HG03135 (cell line): Measurements from ENCODE around the gene DRICH1.
"Not testable (repeated sequence)": the region's sequence is repeated elsewhere in the genome, so short reads cannot be mapped to it uniquely, and the experiment has no call there.

Experiments
- ATAC-seq: cut with Tn5 transposase; IDR thresholded peaks from one replicate; pipeline ENCODE4 v1.9.1; 2021; ENCODE audit warnings: mild to moderate bottlenecking, moderate library complexity; ENCODE audit not compliant: unreplicated experiment

The DRICH1 gene

DNA sequence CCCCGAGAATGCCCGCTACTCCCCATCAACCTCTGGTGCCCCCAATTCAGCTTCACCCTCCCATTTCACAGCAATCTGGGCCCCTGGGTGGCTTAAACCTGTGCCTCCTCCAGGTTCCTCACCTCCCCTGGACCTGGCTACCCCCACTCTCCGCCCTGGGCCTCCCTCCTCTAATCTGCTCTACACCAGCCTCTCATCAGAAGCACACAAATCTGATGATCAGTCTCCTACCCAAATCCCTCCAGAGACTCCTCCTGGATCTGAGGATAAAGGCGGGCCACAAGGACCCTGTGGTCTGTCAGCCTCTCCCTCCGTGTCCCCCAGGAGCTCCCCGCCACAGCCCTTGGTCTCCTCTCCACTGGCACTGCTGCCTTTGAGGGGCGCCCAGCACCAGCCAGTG is 28.9 kb downstream of the DRICH1 start:
- ATAC-seq = no peak

DNA sequence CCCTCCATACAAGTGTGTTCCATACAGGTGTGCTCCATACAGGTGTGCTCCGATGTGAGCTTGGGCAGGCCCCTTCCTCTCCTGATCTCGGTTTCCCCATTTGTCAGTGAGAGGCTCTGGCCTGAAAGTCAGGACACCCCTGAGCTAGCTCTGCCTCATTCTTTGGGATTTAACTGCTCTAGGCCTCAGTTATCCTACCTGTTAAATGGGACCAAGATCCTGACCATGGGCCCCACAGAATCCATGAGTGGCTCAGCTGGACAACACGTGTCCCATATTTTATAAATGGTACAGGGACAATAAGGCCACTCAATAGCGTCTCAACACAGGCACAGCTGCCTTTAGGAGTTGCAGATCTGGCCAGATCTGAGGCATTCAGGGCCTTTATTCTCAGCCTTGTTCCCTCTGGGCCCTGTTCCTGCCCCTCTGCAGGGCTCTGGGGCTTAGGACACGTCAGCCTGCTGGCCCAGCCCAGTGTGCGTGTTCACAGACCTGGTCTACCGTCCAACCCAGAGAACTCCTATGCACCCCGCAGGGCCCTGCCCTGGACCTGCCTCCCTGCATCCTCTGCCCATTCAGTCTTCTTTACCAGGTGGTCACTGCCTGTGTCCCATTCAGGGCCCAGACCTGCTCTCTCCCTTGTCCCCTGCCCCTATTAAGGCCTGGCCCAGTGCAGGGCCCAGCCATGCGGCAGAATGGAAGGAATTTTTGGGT is 33.2 kb downstream of the DRICH1 start:
- no peak for ATAC-seq

GRCh38 chr22:23597576-23598268 is 34.4 kb downstream of the DRICH1 start:
- ATAC-seq = not testable (repeated sequence)

DNA sequence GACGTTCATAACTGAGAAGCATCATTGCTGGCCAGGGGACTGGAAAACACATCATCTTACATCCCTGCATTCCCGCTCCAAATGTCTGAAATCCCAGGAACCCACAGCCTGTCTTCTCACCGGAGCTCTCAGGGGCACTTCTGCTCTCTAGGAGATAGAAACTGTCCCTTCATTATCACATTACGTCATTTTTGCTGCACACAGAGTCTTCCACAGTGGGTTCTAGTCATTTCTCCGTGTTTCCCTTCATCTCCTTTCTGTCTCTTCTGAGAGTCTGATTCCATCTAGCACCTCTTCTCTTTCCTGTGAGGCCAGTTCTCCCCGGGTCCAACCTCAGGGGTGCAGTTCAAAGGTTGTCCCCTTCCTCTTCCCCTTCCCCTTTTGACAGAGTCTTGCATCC is 36.2 kb downstream of the DRICH1 start:
- ATAC-seq = not testable (repeated sequence)

DNA sequence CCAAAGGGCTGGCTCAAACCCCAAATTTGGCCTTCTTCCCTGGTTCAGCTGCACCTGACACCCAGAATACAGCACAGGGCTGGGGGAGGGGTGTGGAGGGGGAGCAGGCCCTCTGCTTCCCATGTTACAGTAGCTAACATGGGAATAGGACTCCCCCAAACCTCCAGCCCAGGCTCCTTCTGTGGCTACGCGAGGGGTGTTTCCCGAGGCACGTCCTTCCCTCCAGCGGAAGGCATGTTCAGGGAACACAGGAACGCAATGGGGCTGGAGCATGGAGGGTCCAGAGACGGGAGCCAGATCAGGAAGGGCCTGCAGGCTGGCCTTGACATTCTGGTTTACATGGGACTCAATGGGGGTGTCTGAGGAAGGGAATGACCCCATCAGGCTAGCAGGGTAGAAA is 40.3 kb downstream of the DRICH1 start:
- ATAC-seq = no peak

DNA sequence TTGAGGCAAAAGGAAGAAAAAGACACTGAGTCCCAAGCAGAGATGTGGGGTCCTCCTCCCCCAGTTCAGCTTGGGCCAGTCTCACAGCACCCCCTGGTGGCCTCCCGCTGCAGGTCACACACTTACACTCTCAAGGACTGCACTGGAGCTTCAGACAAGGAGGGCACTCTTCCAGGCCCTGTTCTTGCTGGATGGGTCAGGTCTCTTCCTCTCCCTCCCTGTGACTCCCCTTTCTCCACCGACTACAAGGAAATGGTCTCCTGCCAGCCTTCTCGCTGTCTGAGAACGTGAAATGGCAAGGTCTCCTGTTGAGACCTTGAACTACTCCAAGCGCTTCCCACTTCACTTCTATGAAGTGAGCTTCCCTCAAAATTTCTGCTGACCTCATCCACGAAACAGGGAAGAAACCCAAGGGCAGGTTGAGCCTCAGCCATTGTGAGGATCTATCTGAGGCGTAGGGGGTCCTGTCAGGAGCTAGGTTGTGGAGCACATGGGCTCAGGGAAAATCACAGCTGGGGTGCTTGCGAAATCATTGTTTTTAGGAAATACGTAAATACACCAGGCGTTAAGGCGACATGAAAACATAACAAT is 40.8 kb downstream of the DRICH1 start:
- no peak for ATAC-seq

- ATAC-seq = no peak
These were observed 48.3 kb downstream of the DRICH1 start for GRCh38 chr22:23583836-23584235.

DNA sequence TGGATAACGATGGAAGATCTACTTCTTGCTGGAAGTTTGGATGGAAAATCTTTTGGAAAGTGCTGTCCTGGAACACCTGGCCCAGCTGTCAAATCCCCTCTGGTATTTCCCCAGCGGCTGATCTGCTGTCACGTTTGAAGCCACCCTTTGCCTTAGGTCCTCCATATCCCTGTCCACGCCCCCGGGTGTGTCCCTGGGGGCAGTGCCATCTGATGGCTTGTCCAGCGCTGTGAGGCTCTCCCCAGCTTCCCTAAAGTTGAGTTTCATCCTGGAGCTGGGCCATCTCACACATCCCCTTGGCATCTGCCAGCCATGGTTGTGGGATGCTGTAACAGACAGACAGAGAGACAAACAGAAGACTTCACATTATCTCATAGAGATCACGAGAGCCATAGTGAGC is 49.0 kb downstream of the DRICH1 start:
- no peak for ATAC-seq

DNA sequence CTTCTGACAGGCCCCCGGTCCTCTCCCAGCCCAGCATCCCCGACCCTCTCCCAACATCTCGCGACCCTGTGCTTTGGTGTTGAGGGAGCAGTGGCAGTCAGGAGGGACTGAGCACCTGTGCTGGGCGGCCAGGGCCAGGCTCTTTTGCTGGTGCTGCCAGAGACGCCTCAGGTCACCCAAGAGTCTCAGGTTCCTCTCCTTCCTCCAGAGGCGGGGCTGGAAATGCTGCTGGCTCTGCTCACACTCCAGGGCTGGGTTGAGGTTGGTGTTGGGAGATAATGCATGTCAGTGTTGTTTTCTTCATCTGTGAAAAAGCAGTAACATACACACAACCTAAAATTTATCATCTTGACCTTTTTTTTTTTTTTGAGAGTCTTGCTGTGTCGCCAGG is 50.9 kb downstream of the DRICH1 start:
- no peak for ATAC-seq

- no peak for ATAC-seq
These were observed 51.4 kb downstream of the DRICH1 start for GRCh38 chr22:23580576-23581259.

- no peak for ATAC-seq
These were observed 52.1 kb downstream of the DRICH1 start, which contains the start of gene IGLL1 for GRCh38 chr22:23579870-23580575. Gene IGLL1, minus strand, starts transcription at chr22:23580290. Its CDS starts 100 bp downstream, at chr22:23580190.

- ATAC-seq = no peak
These were observed 52.8 kb downstream of the DRICH1 start for GRCh38 chr22:23579280-23579679.

GRCh38 chr22:23578306-23578705 is 53.8 kb downstream of the DRICH1 start:
- ATAC-seq = no peak

DNA sequence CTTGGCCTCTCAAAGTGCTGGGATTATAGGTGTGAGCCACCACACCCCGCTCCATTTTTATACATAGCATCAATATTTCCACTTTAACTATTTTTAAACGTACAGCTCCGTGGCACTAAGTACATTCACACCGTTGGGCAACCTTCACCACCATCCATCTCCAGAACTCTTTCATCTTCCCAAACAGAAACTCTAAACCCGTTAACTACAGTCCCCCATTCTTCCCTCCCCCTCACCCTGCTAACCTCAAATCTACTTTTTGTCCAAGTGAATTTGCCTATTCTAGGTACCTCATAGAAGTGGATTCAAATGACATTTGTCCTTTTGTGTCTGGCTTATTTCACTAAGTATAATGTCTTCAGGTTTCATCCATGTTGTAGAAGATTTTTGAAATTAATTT is 55.4 kb downstream of the DRICH1 start:
- no peak for ATAC-seq

GRCh38 chr22:23575601-23576000 is 56.5 kb downstream of the DRICH1 start:
- ATAC-seq = no peak

DNA sequence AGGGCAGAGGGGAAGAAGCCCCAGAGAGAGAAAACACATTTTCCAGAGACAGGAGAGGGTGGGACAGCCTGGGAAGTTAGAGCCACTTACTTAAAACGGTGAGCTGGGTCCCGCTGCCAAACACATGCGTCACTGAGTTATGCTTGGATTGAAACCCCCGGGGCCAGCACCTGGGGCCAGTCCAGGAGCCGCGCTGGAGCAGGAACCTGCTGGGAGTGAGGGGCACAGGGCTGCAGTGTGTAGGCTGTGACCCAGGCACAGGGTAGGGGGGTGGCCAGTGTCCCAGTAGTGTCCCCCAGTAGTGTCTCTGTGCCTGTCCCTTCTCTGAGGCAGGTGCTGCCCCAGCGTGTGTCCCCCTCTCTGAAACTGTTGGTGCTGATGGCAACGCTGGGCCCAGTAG is 57.2 kb downstream of the DRICH1 start:
- no peak for ATAC-seq

- no peak for ATAC-seq
These were observed 57.7 kb downstream of the DRICH1 start for GRCh38 chr22:23574371-23574811.

- not testable (repeated sequence) for ATAC-seq
These were observed 58.4 kb downstream of the DRICH1 start for GRCh38 chr22:23573701-23574235.

DNA sequence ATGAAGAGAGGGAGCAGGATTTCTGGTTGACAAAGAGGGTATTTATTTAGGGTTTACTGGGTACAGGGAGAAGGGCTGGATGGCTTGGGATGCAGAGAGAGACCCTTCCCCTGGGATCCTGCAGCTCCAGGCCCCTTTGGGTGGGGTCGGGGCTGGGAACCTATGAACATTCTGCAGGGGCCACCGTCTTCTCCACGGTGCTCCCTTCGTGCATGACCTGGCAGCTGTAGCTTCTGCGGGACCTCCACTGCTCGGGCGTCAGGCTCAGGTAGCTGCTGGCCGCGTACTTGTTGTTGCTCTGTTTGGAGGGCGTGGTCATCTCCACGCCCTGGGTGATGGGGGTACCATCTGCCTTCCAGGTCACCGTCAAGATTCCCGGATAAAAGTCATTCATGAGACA is 59.0 kb downstream of the DRICH1 start:
- ATAC-seq = not testable (repeated sequence)

DNA sequence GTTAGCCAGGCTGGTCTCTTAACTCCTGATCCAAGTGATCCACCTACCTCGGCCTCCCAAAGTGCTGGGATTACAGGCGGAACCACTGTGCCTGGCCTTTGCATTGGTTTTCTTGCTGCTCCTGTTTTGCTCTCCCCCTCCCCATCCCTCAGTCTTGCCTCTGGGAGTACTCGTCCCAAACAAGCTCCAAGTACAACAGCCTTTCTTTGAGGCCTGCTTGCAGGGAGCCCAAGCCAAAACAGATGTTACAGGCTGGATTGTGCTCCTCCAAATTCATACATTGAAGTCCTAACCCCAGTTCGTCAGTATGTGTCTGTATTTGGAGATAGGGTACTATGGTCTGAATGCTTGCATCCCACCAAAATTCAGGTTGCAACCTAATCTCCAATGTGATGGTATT is 60.6 kb downstream of the DRICH1 start:
- ATAC-seq = no peak

DNA sequence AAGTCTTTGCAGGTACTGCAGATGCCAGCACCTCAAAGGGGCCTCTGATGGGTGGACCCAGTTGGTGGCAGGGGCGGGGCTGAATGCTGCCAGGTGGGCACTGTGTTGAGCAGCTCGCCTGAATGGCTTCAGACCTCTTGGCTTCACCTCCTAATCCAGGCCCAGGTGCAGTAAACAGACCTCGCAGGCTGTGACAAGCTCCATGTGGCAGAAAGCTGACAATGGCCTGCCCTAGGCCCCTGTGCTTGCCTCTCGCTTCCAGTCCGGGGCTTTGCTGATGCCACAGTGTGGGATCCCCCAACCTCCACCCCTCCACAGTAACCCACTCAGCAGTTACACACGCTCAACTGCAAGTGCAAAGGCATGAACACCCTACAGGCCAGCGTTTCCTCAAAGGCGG is 61.4 kb downstream of the DRICH1 start:
- no peak for ATAC-seq
